Spleen (tissue), 11 donors: Measurements from ENCODE around the gene GSN. TPM values are rescaled to one million over a fixed set of nuclear protein-coding genes. Genes with fewer than 3 reads are reported as not detected.
A peak's percentile ranks its signal among the peaks of the same experiment; 100 is the strongest.

Experiments
- DNase-seq: peaks from one replicate; pipeline ENCODE4 v3.0.0-alpha.2; 2020
- H3K27ac ChIP-seq, 8 donors: fragments of 200-600 bp; sonication (generic) in 7 of 8; 1 replicate in 4 of 8; 2 replicates in 4 of 8; pipeline versions ENCODE4 v1.5.0 to v1.8.0; 2016 to 2021; ENCODE audit warnings: inconsistent platforms in 4 of 8, mild to moderate bottlenecking in 4 of 8, moderate library complexity in 1 of 8
- H3K27me3 ChIP-seq, 7 donors: fragments of 200-600 bp; sonication (generic) in 6 of 7; replicated peaks in 1 of 7; 1 replicate in 4 of 7; 2 replicates in 3 of 7; pipeline versions ENCODE4 v1.5.0 to v1.8.0; 2016 to 2021; ENCODE audit warnings: inconsistent platforms in 3 of 7, mild to moderate bottlenecking in 1 of 7
- H3K36me3 ChIP-seq, 6 donors: fragments of 200-600 bp; sonication (generic) in 5 of 6; 1 replicate in 4 of 6; 2 replicates in 2 of 6; pipeline versions ENCODE4 v1.5.0 to v1.8.0; 2016 to 2021; ENCODE audit warnings: inconsistent platforms in 2 of 6
- H3K4me1 ChIP-seq, 6 donors: fragments of 200-600 bp; sonication (generic) in 5 of 6; 1 replicate in 3 of 6; 2 replicates in 3 of 6; pipeline versions ENCODE4 v1.5.0 to v1.8.0; 2016 to 2021; ENCODE audit warnings: inconsistent platforms in 3 of 6
- H3K4me3 ChIP-seq, 8 donors: fragments of 200-600 bp; sonication (generic) in 7 of 8; 1 replicate in 4 of 8; 2 replicates in 4 of 8; pipeline versions ENCODE4 v1.5.0 to v1.8.0; 2016 to 2021; ENCODE audit warnings: inconsistent platforms in 4 of 8, mild to moderate bottlenecking in 4 of 8, moderate library complexity in 2 of 8
- H3K9me3 ChIP-seq, 8 donors: fragments of 200-600 bp; sonication (generic) in 7 of 8; 1 replicate in 4 of 8; 2 replicates in 4 of 8; pipeline versions ENCODE4 v1.5.0 to v1.8.0; 2016 to 2021; ENCODE audit warnings: inconsistent platforms in 4 of 8
- POLR2A ChIP-seq, 3 donors: fragments of 450-650 bp; IDR thresholded peaks; one replicate each; pipeline ENCODE4 v1.5.1; 2017; ENCODE audit warnings: antibody characterized with exemption in 3 of 3, mild to moderate bottlenecking in 1 of 3
- POLR2AphosphoS5 ChIP-seq, 3 donors: sonication (generic); formaldehyde crosslinking; IDR thresholded peaks; one replicate each; pipeline ENCODE4 v1.5.1; 2017; ENCODE audit warnings: antibody characterized with exemption in 3 of 3
- WGBS, 5 donors: extraction: QIAGEN DNeasy Blood & Tissue Kit in 3 of 5; methylation state at CpG; one replicate each; pipeline versions ENCODE4 v1.1.5 to v1.1.7; 2013 to 2018; 5-methylcytosine and 5-hydroxymethylcytosine counted together
- intact Hi-C: fragments of 100-400 bp; cut with DNase I; formaldehyde crosslinking; loops from one replicate; pipeline ENCODE4 v1.15.0; 2023; ENCODE audit warnings: low total_unique reads
- polyA plus RNA-seq, 3 donors: library from polyadenylated mRNA; stranded (reverse); fragments of 200-250 nt; gene quantifications; one replicate each; pipeline ENCODE4 v1.2.1, GENCODE V29; 2013
- total RNA-seq, 7 donors: library from RNA; depleted of rRNA in 3 of 7; stranded (reverse); fragments of >200 nt in 3 of 7; fragmentation: NEBNext Ultra II Directional in 4 of 7; extraction: Animal tissue kit (Norgen Biotek cat#: 25700) in 4 of 7; gene quantifications; one replicate each; pipeline versions ENCODE4 v1.1.0 to v1.2.1, GENCODE V29; 2016 to 2021
- TF ChIP-seq, protein P1 (sequence below), 11 experiments: fragments of 200-600 bp in 7 of 11; fragments of 450-650 bp in 4 of 11; sonication (generic) in 4 of 11; IDR thresholded peaks in 8 of 11; conservative IDR thresholded peaks in 3 of 11; 1 replicate in 7 of 11; 2 replicates in 4 of 11; pipeline versions ENCODE4 v1.4.0 to v1.8.0; 2016 to 2021; ENCODE audit warnings: antibody characterized with exemption in 11 of 11, inconsistent platforms in 4 of 11, mild to moderate bottlenecking in 1 of 11
- donor health status: healthy with polysubstance abuse.
- donor health status: DM: no; HTN: no; CAD: no; lungs with moderate emphysema.
- donor health status: DM: no; HTN: no; CAD: no.
- donor health status: Bipolar disorder and iron deficiency.
- donor health status: healthy.
- donor health status: DM: no; HTN: no; CAD: no.
- donor health status: DM: yes; HTN: yes; CAD: no.

GSN gene
- total and polyA plus RNA-seq, 10 donors: 115 to 432 (median 227) TPM

DNA sequence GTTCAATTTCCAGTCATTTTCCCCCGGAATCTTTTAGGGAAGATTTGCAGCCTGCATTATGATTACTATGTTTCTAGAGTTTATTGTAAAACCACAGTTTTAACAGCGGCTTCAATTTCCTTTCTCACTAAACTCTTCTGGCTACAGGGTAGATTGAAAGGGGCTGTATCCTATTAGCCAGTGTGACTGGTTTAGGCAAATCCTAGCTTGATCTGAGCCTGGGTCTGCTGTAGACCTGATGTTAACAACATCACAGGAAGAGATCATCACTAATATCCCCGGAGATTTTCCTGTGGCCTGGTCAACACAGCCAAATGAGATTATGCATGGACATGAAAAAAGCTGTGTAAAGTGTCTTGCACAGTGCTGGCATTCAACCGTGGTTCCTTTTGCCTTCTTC lies 68.7 kb downstream of the GSN start:
- H3K27me3 ChIP-seq: no peaks in the 10 kb centered on the region
- peaks cover 0 to 100% (median 44%) of the 10 kb centered on the region in 6 donors for H3K36me3 ChIP-seq
- TF ChIP-seq, protein P1, sequence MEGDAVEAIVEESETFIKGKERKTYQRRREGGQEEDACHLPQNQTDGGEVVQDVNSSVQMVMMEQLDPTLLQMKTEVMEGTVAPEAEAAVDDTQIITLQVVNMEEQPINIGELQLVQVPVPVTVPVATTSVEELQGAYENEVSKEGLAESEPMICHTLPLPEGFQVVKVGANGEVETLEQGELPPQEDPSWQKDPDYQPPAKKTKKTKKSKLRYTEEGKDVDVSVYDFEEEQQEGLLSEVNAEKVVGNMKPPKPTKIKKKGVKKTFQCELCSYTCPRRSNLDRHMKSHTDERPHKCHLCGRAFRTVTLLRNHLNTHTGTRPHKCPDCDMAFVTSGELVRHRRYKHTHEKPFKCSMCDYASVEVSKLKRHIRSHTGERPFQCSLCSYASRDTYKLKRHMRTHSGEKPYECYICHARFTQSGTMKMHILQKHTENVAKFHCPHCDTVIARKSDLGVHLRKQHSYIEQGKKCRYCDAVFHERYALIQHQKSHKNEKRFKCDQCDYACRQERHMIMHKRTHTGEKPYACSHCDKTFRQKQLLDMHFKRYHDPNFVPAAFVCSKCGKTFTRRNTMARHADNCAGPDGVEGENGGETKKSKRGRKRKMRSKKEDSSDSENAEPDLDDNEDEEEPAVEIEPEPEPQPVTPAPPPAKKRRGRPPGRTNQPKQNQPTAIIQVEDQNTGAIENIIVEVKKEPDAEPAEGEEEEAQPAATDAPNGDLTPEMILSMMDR (IDR thresholded peaks at IDR 0.05 in 8 of 11, conservative IDR thresholded peaks at IDR 0.05 in 3 of 11): no peak
- H3K4me1 ChIP-seq: peaks cover 0 to 57% (median 13%) of the 10 kb centered on the region in 6 donors
- no peak for DNase-seq
- WGBS, 5 donors: 81 to 89% (median 86%) methylated on average over 4 of the region's 4 CpGs
- no peaks in the 10 kb centered on the region for H3K9me3 ChIP-seq
- H3K4me3 ChIP-seq: no peak overlapping the region
- intact Hi-C loops: no loop called here
- peak overlapping the region in 3 of 8 donors; percentile 17 to 29 (median 19) for H3K27ac ChIP-seq

- Histone ChIP-seq H3K4me3 (no peak overlapping the region), H3K36me3 (peaks cover 0 to 100% (median 51%) of the 10 kb centered on the region in 6 donors), H3K9me3 (no peaks in the 10 kb centered on the region), H3K27ac (peak overlapping the region in 5 of 8 donors; percentile 11 to 66 (median 36)), H3K27me3 (no peaks in the 10 kb centered on the region), H3K4me1 (peaks cover 0 to 60% (median 16%) of the 10 kb centered on the region in 6 donors)
- 62 to 81% (median 70%) methylated on average over 2 of the region's 2 CpGs for WGBS, 5 donors
- intact Hi-C loops: no loop called here
- TF ChIP-seq POLR2AphosphoS5 (IDR thresholded peaks at IDR 0.05): no peak
- no peak for TF ChIP-seq POLR2A (IDR thresholded peaks at IDR 0.05)
- TF ChIP-seq, protein P1 (IDR thresholded peaks at IDR 0.05 in 8 of 11, conservative IDR thresholded peaks at IDR 0.05 in 3 of 11): no peak
- no peak for DNase-seq
Observed at GRCh38 chr9:121339437-121339836, 71.5 kb downstream of the GSN start.

DNA sequence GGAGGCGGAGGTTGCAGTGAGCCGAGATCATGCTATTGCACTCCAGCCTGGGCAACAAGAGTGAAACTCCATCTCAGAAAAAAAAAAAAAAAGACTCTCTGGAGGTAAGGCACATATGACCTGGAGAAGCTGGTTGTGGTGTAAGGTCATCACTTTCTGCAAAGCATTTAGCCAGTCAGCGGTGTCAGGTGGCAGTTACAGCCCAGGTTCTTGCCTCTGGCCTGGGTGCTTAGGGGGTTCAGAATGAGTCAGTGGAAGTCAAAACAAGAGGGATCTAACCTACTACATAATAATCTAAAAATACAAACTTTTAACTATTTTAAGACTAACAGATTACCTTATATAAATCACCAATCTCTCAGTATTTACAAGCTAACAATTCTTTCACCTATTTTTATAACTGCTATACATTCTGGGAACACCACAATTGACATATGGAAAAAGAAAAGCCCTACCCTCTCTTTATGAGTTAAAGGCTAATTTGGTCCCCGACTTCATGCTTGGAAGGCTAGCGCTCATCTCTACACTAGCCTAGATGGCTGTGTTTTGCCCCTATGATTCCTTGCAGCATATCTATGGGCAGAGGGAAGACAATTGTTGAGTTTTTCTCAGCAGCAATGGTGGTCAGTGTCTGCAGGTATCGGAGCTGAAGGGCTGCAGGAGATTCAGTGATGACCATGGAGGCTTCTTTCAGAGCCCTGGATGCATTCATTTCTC lies 72.9 kb downstream of the GSN start:
- no peaks in the 10 kb centered on the region for H3K9me3 ChIP-seq
- intact Hi-C loops: no loop called here
- TF ChIP-seq POLR2AphosphoS5 (IDR thresholded peaks at IDR 0.05) (no peak), POLR2A (IDR thresholded peaks at IDR 0.05) (no peak)
- TF ChIP-seq, protein P1 (IDR thresholded peaks at IDR 0.05 in 8 of 11, conservative IDR thresholded peaks at IDR 0.05 in 3 of 11): no peak
- DNase-seq: no peak
- H3K4me3 ChIP-seq: no peak overlapping the region
- peak overlapping the region in 2 of 8 donors; percentile 15 to 29 for H3K27ac ChIP-seq
- H3K4me1 ChIP-seq: peaks cover 0 to 74% (median 22%) of the 10 kb centered on the region in 6 donors
- H3K36me3 ChIP-seq: peaks cover 0 to 100% (median 58%) of the 10 kb centered on the region in 6 donors
- WGBS, 5 donors: 87 to 97% (median 92%) methylated on average over 6 of the region's 6 CpGs
- no peaks in the 10 kb centered on the region for H3K27me3 ChIP-seq

GRCh38 chr9:121344184-121344583 lies 76.2 kb downstream of the GSN start:
- H3K27ac ChIP-seq: peak overlapping the region in 2 of 8 donors; percentile 34 to 43
- 78 to 94% (median 85%) methylated on average over 4 of the region's 4 CpGs for WGBS, 5 donors
- DNase-seq: no peak
- H3K36me3 ChIP-seq: peaks cover 0 to 100% (median 81%) of the 10 kb centered on the region in 6 donors
- peaks cover 0 to 84% (median 29%) of the 10 kb centered on the region in 6 donors for H3K4me1 ChIP-seq
- H3K4me3 ChIP-seq: no peak overlapping the region
- no peaks in the 10 kb centered on the region for H3K27me3 ChIP-seq
- TF ChIP-seq, protein P1 (IDR thresholded peaks at IDR 0.05 in 8 of 11, conservative IDR thresholded peaks at IDR 0.05 in 3 of 11): no peak
- no peak for TF ChIP-seq POLR2A (IDR thresholded peaks at IDR 0.05)
- no peak for TF ChIP-seq POLR2AphosphoS5 (IDR thresholded peaks at IDR 0.05)
- intact Hi-C loops: no loop called here
- H3K9me3 ChIP-seq: no peaks in the 10 kb centered on the region
